ENCODE measurements around the gene PITPNM3. TPM values are rescaled to one million over a fixed set of nuclear protein-coding genes. Genes with fewer than 3 reads are reported as not detected.
A peak's percentile ranks its signal among the peaks of the same experiment; 100 is the strongest.

The PITPNM3 gene
- total RNA-seq, 2 experiments from 2014 or later, result 0.53 to 0.63 TPM

DNA sequence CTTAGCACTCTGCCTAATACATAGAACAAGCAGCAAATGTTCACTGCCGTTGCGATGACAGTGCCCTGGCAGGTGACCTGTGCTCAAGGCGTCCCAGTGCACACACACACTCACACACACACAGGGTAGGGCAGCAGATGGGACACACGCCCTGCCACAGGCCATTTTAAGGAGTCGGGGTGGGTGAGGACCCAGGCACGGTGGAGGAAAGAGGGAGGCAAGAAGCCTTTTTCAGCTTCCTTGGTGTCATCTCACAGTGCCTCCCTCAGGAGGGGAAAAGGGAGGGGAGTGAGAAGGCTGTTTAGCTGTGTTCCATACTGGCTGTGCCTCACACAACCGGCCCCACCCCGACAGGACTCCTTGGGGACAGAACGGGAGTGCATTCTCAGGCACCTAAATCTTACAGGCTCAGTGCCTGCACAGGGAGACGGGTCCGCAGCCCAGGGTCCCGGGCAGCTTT lies 1.5 kb downstream of the PITPNM3 start:
- no peak overlapping the region for H3K4me3 Mint-ChIP-seq

DNA sequence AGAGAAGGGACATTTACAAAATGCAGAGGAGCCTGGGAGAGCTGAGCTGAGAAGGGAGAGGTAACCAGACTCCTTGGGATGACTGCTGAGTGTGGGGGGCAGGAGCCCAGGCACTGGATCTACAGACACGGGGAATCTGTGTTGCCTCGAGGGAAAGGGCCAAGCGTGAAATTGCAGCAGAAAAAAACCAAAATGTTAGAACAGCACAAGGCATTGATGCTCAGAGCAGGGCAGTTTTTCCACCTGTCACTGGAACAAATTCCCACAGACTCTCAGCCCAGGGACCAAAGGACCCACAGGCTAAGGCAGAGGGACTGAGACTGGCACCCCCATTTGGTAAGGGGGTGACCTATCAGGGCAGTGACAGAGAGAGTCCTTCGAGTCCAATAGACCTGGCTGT lies 2.0 kb downstream of the PITPNM3 start:
- Mint-ChIP-seq H3K27me3 (peaks cover 44% of the 10 kb centered on the region), H3K9me3 (no peaks in the 10 kb centered on the region), H3K27ac (no peak overlapping the region), H3K4me3 (no peak overlapping the region), H3K4me1 (peaks cover 9% of the 10 kb centered on the region), H3K36me3 (ENCODE audit: low read depth) (no peaks in the 10 kb centered on the region)
- POLR2A ChIA-PET, result no interaction called here
- no peak for DNase-seq
- CTCF ChIA-PET, result no interaction called here

More for the DNA sequence above, 1.5 kb downstream of the PITPNM3 start:
- ChIA-PET POLR2A (no interaction called here), CTCF (no interaction called here)
- Mint-ChIP-seq H3K27me3 (peaks cover 44% of the 10 kb centered on the region), H3K4me1 (peaks cover 9% of the 10 kb centered on the region), H3K9me3 (no peaks in the 10 kb centered on the region), H3K27ac (no peak overlapping the region), H3K36me3 (ENCODE audit: low read depth) (no peaks in the 10 kb centered on the region)
- DNase-seq, result no peak

DNA sequence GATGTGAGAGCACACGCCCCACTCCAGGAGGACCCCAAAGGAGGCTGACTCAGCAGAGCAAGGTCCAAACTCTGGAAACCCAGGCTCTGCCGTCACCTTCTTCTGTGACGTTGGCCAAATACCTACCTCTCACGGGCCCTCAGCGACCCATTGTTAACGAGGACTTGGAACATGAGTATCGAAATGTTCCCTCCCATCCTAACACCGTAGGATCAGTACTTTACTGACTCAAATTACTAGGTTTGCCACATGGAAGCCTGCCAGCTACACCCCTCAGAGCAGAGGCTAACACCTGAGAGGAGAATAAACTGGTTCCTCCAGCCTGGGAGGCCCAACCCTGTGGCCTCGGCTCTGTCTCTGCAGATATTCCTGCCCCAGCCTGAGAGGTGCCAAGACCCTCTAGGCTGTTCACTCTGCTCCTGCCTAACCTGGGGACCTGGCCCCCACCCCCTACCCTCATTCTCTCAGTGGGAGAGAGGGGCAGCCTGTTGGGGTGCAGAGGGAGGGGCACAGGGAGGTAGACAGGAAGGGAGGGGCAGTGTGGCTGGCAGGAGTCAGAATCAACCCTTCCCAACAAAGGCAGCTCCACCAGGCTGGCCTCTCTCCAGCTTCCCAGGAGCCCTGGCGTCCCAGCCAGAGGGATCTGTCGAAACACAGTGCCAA lies 4.4 kb downstream of the PITPNM3 start:
- Mint-ChIP-seq H3K4me1 (peaks cover 22% of the 10 kb centered on the region), H3K27ac (no peak overlapping the region), H3K9me3 (no peaks in the 10 kb centered on the region), H3K27me3 (peaks cover 37% of the 10 kb centered on the region), H3K36me3 (ENCODE audit: low read depth) (no peaks in the 10 kb centered on the region), H3K4me3 (no peak overlapping the region)
- CTCF ChIA-PET, result no interaction called here
- DNase-seq, result no peak
- POLR2A ChIA-PET, result no interaction called here

DNA sequence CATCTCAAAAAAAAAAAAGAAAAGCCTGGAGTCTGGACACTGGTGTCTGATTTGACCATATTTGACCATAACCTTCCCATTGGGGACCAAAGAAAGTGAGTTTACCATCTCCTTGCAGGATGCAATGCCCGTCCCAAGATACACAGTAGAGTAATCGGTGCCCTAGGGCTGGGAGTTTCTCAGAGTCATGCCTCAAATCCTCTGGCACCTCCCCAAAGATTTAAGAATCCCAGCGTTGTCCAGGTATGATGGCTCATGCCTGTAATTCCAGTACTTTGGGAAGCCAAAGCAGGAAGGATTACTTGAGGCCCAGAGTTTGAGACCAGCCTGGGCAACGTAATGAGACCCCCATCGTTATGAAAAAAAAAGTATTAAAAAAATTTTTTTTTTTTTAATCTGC lies 5.0 kb downstream of the PITPNM3 start:
- Mint-ChIP-seq H3K27ac (no peak overlapping the region), H3K27me3 (peaks cover 33% of the 10 kb centered on the region), H3K9me3 (no peaks in the 10 kb centered on the region), H3K4me1 (peaks cover 22% of the 10 kb centered on the region), H3K36me3 (ENCODE audit: low read depth) (no peaks in the 10 kb centered on the region), H3K4me3 (no peak overlapping the region)
- DNase-seq, result no peak
- CTCF ChIA-PET, result no interaction called here
- POLR2A ChIA-PET, result no interaction called here

DNA sequence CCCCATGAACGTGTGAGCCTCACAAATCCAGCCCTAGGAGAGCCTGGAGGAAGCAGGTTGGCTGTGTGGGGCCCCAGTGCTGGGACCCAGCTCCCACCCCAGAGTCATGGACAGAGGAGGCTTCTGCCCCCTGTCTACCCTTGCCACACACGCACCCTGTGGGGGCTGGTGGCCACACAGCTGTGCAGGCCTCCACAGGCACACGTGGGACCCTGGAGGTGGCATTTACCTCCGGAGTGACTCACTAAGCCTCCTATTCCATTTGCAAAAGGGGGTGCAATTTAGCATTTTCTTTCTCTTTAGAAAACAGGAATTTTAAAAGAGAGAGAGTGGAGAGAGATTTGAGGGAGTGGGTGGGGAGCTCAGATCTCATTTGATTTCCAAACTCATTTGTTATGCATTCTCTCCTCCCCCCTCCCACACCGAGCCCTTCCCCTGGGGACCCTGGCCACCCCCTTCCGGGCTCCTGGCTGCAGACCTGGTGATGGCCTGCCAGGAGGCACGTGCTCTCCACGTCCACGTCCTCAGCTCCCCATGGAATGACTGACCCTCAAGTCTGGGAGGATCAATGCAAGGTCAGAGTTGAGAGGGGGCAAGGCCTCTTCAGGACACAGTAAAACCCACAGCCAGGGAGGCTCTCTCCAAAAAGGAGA lies 6.8 kb downstream of the PITPNM3 start:
- H3K27ac Mint-ChIP-seq, result no peak overlapping the region
- ChIA-PET CTCF (interaction anchor here (1.2 kb wide), 1 partner anchor 77 kb away, joined by 3 read pairs; no protein-coding TSS in a partner anchor), POLR2A (no interaction called here)
- peaks cover 13% of the 10 kb centered on the region for H3K4me1 Mint-ChIP-seq
- DNase-seq, result no peak
- H3K36me3 Mint-ChIP-seq (ENCODE audit: low read depth), result no peaks in the 10 kb centered on the region
- peaks cover 22% of the 10 kb centered on the region for H3K27me3 Mint-ChIP-seq
- no peaks in the 10 kb centered on the region for H3K9me3 Mint-ChIP-seq
- no peak overlapping the region for H3K4me3 Mint-ChIP-seq

DNA sequence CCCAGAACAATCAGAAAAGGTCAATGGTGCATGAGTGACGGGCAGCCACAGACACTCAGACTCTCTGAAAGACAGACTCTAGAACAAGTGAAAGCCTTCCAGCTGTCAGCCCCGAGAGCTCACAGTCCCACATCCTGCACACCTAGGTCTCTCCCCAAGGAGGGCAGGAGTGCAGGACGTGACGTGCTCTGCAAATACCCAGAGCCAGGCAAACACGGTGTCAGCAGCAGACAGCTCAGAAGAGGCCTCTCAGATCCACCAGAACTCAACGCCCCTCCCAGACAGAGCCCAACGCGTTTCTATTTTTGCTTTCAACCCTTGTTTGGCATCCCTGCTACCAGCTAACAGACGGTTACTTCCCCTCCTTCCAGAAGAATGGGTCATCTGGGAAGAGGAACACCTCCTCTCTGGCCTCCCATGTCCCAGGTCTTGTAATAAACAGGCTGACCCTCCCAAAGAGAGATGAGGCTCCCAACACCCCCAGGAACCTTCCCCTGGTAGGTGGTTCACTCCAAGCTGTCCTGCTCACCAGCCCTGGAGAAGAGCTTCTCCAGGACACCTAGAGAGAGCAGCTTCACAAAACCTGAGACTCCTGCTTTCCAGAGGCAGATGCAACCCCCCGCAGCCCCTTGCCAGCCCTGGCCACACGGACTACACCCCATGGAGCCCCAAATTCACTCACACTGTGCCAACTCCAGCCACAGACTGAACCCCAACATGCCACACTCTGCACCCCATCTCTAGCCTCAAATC lies 7.6 kb downstream of the PITPNM3 start:
- no peaks in the 10 kb centered on the region for H3K36me3 Mint-ChIP-seq (ENCODE audit: low read depth)
- no peaks in the 10 kb centered on the region for H3K9me3 Mint-ChIP-seq
- peaks cover 13% of the 10 kb centered on the region for H3K4me1 Mint-ChIP-seq
- no peak overlapping the region for H3K27ac Mint-ChIP-seq
- ChIA-PET POLR2A (interaction anchor here (1.3 kb wide), 1 partner anchor 25 kb away, joined by 3 read pairs; no protein-coding TSS in a partner anchor), CTCF (interaction anchor here (1.2 kb wide), 1 partner anchor 76 kb away, joined by 3 read pairs; no protein-coding TSS in a partner anchor)
- no peak overlapping the region for H3K4me3 Mint-ChIP-seq
- peak; percentile 49 for DNase-seq
- peaks cover 14% of the 10 kb centered on the region for H3K27me3 Mint-ChIP-seq

DNA sequence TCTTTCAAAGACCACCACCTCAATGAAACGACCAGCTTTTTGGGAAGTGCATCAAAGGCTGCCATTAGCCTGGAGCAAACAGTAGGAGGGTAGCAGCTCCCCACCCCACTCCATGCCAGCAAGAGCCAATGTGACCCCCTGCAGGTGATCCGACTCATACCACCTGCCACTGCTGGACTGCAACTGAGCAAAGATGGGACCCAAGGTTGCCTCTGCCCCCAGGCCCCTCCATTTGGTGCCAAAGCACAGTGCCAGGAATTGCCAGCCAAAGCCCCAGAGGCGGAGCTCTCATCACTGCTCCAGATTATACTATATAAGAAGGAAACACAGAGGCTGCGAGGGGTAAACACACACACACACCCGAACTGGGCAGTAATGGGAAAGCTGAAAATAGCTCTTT lies 8.3 kb downstream of the PITPNM3 start:
- H3K9me3 Mint-ChIP-seq, result no peaks in the 10 kb centered on the region
- no peaks in the 10 kb centered on the region for H3K36me3 Mint-ChIP-seq (ENCODE audit: low read depth)
- H3K27me3 Mint-ChIP-seq, result peaks cover 7% of the 10 kb centered on the region
- peak overlapping the region; percentile 24 for H3K27ac Mint-ChIP-seq
- no peak for DNase-seq
- POLR2A ChIA-PET, result interaction anchor here (1.3 kb wide), 1 partner anchor 26 kb away, joined by 3 read pairs; no protein-coding TSS in a partner anchor
- H3K4me3 Mint-ChIP-seq, result no peak overlapping the region
- peaks cover 13% of the 10 kb centered on the region for H3K4me1 Mint-ChIP-seq
- CTCF ChIA-PET, result no interaction called here

DNA sequence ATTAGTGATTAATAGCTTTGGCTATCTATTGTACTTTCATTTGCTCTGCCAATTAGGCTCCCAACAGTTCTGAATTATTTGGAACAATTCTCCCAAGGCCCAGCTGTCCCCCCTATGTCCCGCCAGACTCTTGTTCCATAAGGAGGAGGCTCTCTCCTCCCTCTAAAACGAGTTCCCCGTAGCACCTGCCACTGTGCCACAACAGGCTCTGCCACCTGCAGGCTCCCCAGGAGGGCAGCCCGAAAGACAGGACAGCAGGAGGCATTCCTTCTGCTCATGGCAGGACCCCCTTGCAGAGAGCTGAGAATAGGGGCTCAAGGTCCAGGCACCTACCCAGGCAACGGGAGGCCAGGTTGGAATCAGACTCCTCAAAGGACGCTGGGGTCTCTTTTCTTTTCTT lies 9.0 kb downstream of the PITPNM3 start:
- ChIA-PET POLR2A (no interaction called here), CTCF (no interaction called here)
- Mint-ChIP-seq H3K27me3 (peaks cover 5% of the 10 kb centered on the region), H3K4me1 (peaks cover 13% of the 10 kb centered on the region), H3K9me3 (no peaks in the 10 kb centered on the region), H3K4me3 (no peak overlapping the region), H3K27ac (no peak overlapping the region), H3K36me3 (ENCODE audit: low read depth) (no peaks in the 10 kb centered on the region)
- no peak for DNase-seq

DNA sequence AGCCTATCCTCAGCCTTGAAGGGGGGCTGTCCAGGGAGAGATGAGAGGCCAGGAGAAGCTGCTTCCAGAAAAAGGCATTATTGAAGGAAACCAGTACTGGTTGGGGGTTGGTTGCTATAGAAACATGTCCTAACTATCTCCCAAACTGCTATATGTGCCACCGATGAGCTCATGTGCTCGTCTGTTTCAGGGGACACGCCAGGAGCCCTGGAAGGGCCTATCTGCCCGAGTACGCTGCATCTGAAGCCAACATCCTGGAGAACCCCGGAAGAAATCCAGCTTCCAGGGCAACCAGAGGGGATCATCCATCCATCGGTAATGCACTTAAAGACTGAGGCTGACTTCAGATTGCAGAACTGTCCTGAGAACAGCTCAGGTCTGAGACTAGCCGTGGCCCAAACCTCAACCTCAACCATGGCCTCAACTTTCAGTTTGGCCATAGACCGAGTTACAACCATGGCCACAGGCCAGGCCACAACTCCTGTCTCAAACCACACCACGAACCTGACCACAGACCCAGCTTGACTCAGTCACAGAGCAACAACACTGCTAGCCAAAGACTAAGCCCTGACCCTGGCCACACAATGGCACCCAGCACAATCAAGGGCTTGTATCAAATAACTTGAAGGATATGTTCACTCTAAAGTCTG lies 10.2 kb downstream of the PITPNM3 start:
- Mint-ChIP-seq H3K9me3 (no peaks in the 10 kb centered on the region), H3K36me3 (ENCODE audit: low read depth) (no peaks in the 10 kb centered on the region), H3K27me3 (peaks cover 7% of the 10 kb centered on the region), H3K4me3 (no peak overlapping the region), H3K4me1 (peaks cover 13% of the 10 kb centered on the region), H3K27ac (no peak overlapping the region)
- ChIA-PET CTCF (interaction anchor here (0.6 kb wide), 1 partner anchor 364 kb away, joined by 4 read pairs; no protein-coding TSS in a partner anchor), POLR2A (no interaction called here)
- no peak for DNase-seq

DNA sequence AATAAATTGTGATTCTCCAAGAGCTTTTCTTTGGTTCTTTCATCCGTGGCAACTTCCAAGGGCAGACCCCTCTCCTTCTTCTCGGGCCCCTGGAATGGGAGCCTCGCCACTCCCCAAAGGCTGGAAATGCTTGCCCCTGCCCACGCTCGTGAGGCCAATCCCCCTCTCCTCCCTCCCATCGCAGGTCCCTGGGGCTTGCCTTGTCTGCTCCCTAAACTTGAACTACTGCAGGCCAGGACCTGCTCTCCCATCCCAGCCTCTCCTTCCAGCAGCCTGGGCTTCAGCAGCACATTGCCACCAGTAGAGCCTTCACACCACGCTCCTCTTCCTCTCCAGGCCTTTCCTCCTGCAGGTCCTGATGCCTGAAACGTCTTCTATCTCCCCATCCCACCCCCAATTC lies 11.1 kb downstream of the PITPNM3 start:
- ChIA-PET CTCF (interaction anchor here (0.6 kb wide), 1 partner anchor 365 kb away, joined by 4 read pairs; no protein-coding TSS in a partner anchor), POLR2A (no interaction called here)
- Mint-ChIP-seq H3K4me1 (peaks cover 13% of the 10 kb centered on the region), H3K9me3 (no peaks in the 10 kb centered on the region), H3K27me3 (peaks cover 7% of the 10 kb centered on the region), H3K4me3 (no peak overlapping the region), H3K27ac (no peak overlapping the region), H3K36me3 (ENCODE audit: low read depth) (no peaks in the 10 kb centered on the region)
- no peak for DNase-seq

DNA sequence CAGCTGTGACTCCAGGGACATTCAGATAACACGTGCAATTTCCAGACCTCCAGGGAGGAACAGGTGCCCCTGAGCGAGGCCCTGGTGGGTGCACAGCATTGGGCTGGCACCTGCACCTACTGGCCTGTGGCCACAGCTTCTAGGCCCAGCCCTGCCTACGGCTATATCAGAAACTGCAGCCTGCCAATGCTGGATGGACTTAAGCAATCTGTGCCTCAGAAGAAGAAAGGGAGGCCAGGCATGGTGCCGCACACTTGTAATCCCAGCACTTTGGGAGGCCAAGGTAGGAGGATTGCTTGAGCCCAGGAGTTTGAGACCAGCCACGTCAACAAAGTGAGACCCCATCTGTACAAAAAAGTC lies 12.4 kb downstream of the PITPNM3 start:
- no peak overlapping the region for H3K27ac Mint-ChIP-seq
- peaks cover 7% of the 10 kb centered on the region for H3K27me3 Mint-ChIP-seq
- no peaks in the 10 kb centered on the region for H3K9me3 Mint-ChIP-seq
- no peak overlapping the region for H3K4me3 Mint-ChIP-seq
- H3K4me1 Mint-ChIP-seq, result peaks cover 10% of the 10 kb centered on the region
- DNase-seq, result no peak
- ChIA-PET CTCF (no interaction called here), POLR2A (no interaction called here)
- H3K36me3 Mint-ChIP-seq (ENCODE audit: low read depth), result no peaks in the 10 kb centered on the region

DNA sequence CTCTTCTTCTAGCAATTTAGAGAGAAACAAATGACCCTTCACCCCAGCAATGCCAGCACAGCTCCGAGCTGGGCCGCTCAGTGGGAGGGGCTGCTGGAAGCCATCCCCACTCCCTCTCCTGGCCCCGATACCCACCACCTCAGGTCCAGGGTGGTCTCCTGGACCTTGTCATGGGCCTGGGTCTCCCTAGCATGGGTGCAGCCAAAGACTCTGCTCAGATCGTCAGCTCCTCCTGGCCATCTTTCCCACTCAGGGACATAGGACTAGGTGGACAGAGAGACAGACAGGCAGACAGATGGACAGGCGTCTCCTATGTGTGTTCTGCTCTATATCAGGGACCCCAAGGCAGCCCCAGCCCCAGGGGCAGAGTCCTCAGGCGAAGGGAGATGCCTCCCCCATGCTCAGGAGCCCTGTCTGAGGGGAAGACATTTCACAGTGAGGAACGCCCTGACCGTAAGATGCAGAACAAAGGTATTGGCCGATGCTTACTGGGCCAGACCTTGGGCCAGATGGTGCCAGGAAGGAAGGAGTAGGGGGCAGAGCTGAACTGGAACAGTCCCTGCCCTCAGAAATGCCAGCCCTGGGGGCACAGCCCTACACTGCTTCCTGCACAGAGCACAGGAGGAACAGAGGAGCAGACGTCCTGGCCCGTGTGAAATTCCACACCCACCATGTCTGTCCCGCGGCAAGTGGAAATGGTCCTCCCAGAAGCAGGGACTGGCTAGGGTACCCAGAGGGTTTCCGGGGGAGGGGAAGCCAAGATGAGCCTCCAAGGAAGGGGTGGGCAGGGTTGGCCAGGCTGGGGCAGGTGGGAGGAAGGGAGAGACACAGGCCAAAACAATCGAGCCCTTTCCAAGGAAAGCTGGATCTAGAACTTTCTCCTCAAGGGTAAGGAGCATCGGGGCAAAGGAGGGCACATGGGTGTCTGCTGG lies 13.0 kb downstream of the PITPNM3 start:
- Mint-ChIP-seq H3K4me1 (peaks cover 4% of the 10 kb centered on the region), H3K27me3 (peaks cover 3% of the 10 kb centered on the region), H3K4me3 (no peak overlapping the region), H3K27ac (no peak overlapping the region), H3K36me3 (ENCODE audit: low read depth) (no peaks in the 10 kb centered on the region), H3K9me3 (no peaks in the 10 kb centered on the region)
- POLR2A ChIA-PET, result no interaction called here
- DNase-seq, result no peak
- CTCF ChIA-PET, result no interaction called here
